ENCODE measurements around the gene ACP2. TPM values are rescaled to one million over a fixed set of nuclear protein-coding genes. Genes with fewer than 3 reads are reported as not detected.

ACP2 gene
- total RNA-seq, 2 experiments from 2014 or later = 9.4 to 13.4 TPM

- peak within 1 kb of the TSS; percentile 76 for H3K4me3 Mint-ChIP-seq
- DNase-seq (peak; percentile 90), ATAC-seq (peak; percentile 83)
- H3K4me1 Mint-ChIP-seq (ENCODE audit: low read depth) = peaks cover 54% of the 10 kb centered on the region
- H3K27ac Mint-ChIP-seq = peak within 1 kb of the TSS; percentile 98
- CTCF ChIA-PET = interaction anchor here (1.4 to 2.4 kb wide), 3 partner anchors 55 to 93 kb away, joined by 3 to 8 read pairs (median 4); partner anchors contain the start of genes ARFGAP2 and DDB2
- H3K27me3 Mint-ChIP-seq = no peaks in the 10 kb centered on the region
- POLR2A ChIA-PET = interaction anchor here (2.3 to 2.6 kb wide), 2 partner anchors 28 to 54 kb away, joined by 8 to 21 read pairs; partner anchors contain the start of gene DDB2
- peaks cover 15% of the 10 kb centered on the region for H3K36me3 Mint-ChIP-seq (ENCODE audit: low read depth)
- H3K9me3 Mint-ChIP-seq = no peaks in the 10 kb centered on the region
- intact Hi-C loops (cut with micrococcal nuclease) = loop anchor here (2.0 kb wide), 1 partner anchor 55 kb away; the partner anchor contains the start of gene DDB2
- no peak for TF ChIP-seq CTCF (IDR thresholded peaks at IDR 0.05)
These were observed 21.3 kb upstream of the ACP2 start, which contains the start of gene MADD for GRCh38 chr11:47269829-47270305. Gene MADD (plus strand): TSS chr11:47270133.

GRCh38 chr11:47269002-47269828 is 20.6 kb upstream of the ACP2 start:
- intact Hi-C loops (cut with micrococcal nuclease) = loop anchor here (2.0 kb wide), 1 partner anchor 54 kb away; the partner anchor contains the start of gene DDB2
- Mint-ChIP-seq H3K4me1 (ENCODE audit: low read depth) (peaks cover 54% of the 10 kb centered on the region), H3K9me3 (no peaks in the 10 kb centered on the region)

GRCh38 chr11:47268448-47269001 is 19.9 kb upstream of the ACP2 start:
- Mint-ChIP-seq H3K4me1 (ENCODE audit: low read depth) (peaks cover 50% of the 10 kb centered on the region), H3K9me3 (no peaks in the 10 kb centered on the region), H3K27ac (peak overlapping the region; percentile 98), H3K4me3 (peak overlapping the region; percentile 76), H3K27me3 (no peaks in the 10 kb centered on the region), H3K36me3 (ENCODE audit: low read depth) (peaks cover 6% of the 10 kb centered on the region)
- POLR2A ChIA-PET = interaction anchor here (1.0 to 1.5 kb wide), 6 partner anchors 20 to 53 kb away, joined by 3 to 14 read pairs (median 4); partner anchors contain the start of gene ACP2
- no peak for ATAC-seq
- peak; percentile 35 for TF ChIP-seq CTCF (IDR thresholded peaks at IDR 0.05)
- CTCF ChIA-PET = interaction anchor here (1.2 to 1.8 kb wide), 3 partner anchors 9 to 91 kb away, joined by 4 to 17 read pairs (median 7); partner anchors contain the start of genes ACP2 and ARFGAP2
- no peak for DNase-seq
- intact Hi-C loops (cut with micrococcal nuclease) = loop anchor here (2.0 kb wide), 1 partner anchor 54 kb away; the partner anchor contains the start of gene DDB2

More at GRCh38 chr11:47269002-47269828, 20.6 kb upstream of the ACP2 start:
- H3K27ac Mint-ChIP-seq = peak overlapping the region; percentile 98
- CTCF ChIA-PET = interaction anchor here (1.2 to 2.4 kb wide), 3 partner anchors 10 to 90 kb away, joined by 4 to 17 read pairs (median 8); partner anchors contain the start of gene ACP2
- TF ChIP-seq CTCF (IDR thresholded peaks at IDR 0.05) = peak; percentile 12
- H3K4me3 Mint-ChIP-seq = peak overlapping the region; percentile 76
- DNase-seq = peak; percentile 89
- peak; percentile 61 for ATAC-seq
- POLR2A ChIA-PET = interaction anchor here (1.0 to 2.6 kb wide), 7 partner anchors 20 to 54 kb away, joined by 3 to 21 read pairs (median 4); partner anchors contain the start of genes ACP2 and DDB2
- H3K36me3 Mint-ChIP-seq (ENCODE audit: low read depth) = peaks cover 11% of the 10 kb centered on the region
- no peaks in the 10 kb centered on the region for H3K27me3 Mint-ChIP-seq

GRCh38 chr11:47267876-47268275 is 19.3 kb upstream of the ACP2 start:
- no peak for TF ChIP-seq CTCF (IDR thresholded peaks at IDR 0.05)
- ATAC-seq (no peak), DNase-seq (no peak)
- Mint-ChIP-seq H3K4me3 (no peak overlapping the region), H3K9me3 (no peaks in the 10 kb centered on the region), H3K36me3 (ENCODE audit: low read depth) (peaks cover 6% of the 10 kb centered on the region), H3K27me3 (no peaks in the 10 kb centered on the region), H3K27ac (peak overlapping the region; percentile 98), H3K4me1 (ENCODE audit: low read depth) (peaks cover 46% of the 10 kb centered on the region)
- ChIA-PET CTCF (interaction anchor here (1.2 to 1.8 kb wide), 3 partner anchors 8 to 90 kb away, joined by 4 to 17 read pairs (median 7); partner anchors contain the start of genes ACP2 and ARFGAP2), POLR2A (interaction anchor here (0.5 to 1.5 kb wide), 6 partner anchors 19 to 61 kb away, joined by 3 to 14 read pairs (median 4); partner anchors contain the start of gene ACP2)
- intact Hi-C loops (cut with micrococcal nuclease) = loop anchor here (2.0 kb wide), 1 partner anchor 53 kb away; the partner anchor contains the start of gene DDB2

Measured in activated CD8-positive, alpha-beta T cell treated with anti-CD3 and anti-CD28 coated beads for 36 hours (primary cell).